Activated CD4-positive, alpha-beta memory T cell treated with anti-CD3 and anti-CD28 coated beads for 36 hours (primary cell): ENCODE results near the gene TRIM38. TPM values are rescaled to one million over a fixed set of nuclear protein-coding genes. Genes with fewer than 3 reads are reported as not detected.
"Not testable (repeated sequence)": the region's sequence is repeated elsewhere in the genome, so short reads cannot be mapped to it uniquely, and the experiment has no call there.

Source experiments
- CTCF ChIA-PET: fragments of 350-600 bp; sonication (Branson Sonifier 250); formaldehyde crosslinking; loops from one replicate; lab custom pipeline; 2021; ENCODE audit warnings: antibody characterized with exemption, inconsistent platforms; lab: Charles Lee
- POLR2A ChIA-PET: fragments of 350-600 bp; sonication (Branson Sonifier 250); formaldehyde crosslinking; loops from one replicate; lab custom pipeline; 2021; ENCODE audit warnings: antibody characterized with exemption; lab: Charles Lee
- DNase-seq: peaks from one replicate; pipeline ENCODE4 v3.0.0-alpha.2; 2020
- H3K27ac Mint-ChIP-seq: one replicate; pipeline ENCODE4 v1.8.0; 2021; ENCODE audit warnings: mixed read lengths
- H3K27me3 Mint-ChIP-seq: one replicate; pipeline ENCODE4 v1.8.0; 2021; ENCODE audit warnings: mixed read lengths
- H3K36me3 Mint-ChIP-seq: one replicate; pipeline ENCODE4 v1.8.0; 2021; ENCODE audit warnings: mixed read lengths
- H3K4me1 Mint-ChIP-seq: one replicate; pipeline ENCODE4 v1.8.0; 2021; ENCODE audit warnings: low read depth, mixed read lengths
- H3K4me3 Mint-ChIP-seq: one replicate; pipeline ENCODE4 v1.8.0; 2021; ENCODE audit warnings: mild to moderate bottlenecking, mixed read lengths
- H3K9me3 Mint-ChIP-seq: one replicate; pipeline ENCODE4 v1.8.0; 2021; ENCODE audit warnings: mixed read lengths
- intact Hi-C: fragments of 100-400 bp; cut with micrococcal nuclease; formaldehyde crosslinking; loops from one replicate; pipeline ENCODE4 v1.15.1; 2023
- total RNA-seq, 2 experiments: library from RNA; stranded (reverse); gene quantifications; one replicate each; pipeline ENCODE4 v1.2.3, GENCODE V29; 2021

The TRIM38 gene
- total RNA-seq, 2 experiments from 2014 or later: 29.5 to 30.8 TPM

GRCh38 chr6:25944688-25945574, 17.7 kb upstream of the TRIM38 start:
- POLR2A ChIA-PET: interaction anchor here (1.0 kb wide), 1 partner anchor 16 kb away, joined by 3 read pairs; no protein-coding TSS in a partner anchor
- Mint-ChIP-seq H3K27me3 (peaks cover 2% of the 10 kb centered on the region), H3K27ac (no peak overlapping the region), H3K4me3 (no peak overlapping the region), H3K9me3 (peaks cover 11% of the 10 kb centered on the region), H3K36me3 (peaks cover 7% of the 10 kb centered on the region), H3K4me1 (peaks cover 25% of the 10 kb centered on the region)
- peak; percentile 38 for DNase-seq
- CTCF ChIA-PET: interaction anchor here (0.6 to 3.6 kb wide), 7 partner anchors 17 to 679 kb away, joined by 3 to 34 read pairs (median 5); partner anchors contain the start of gene TRIM38
- intact Hi-C loops: loop anchor here (1.0 to 5.0 kb wide), 4 partner anchors 17 to 33 kb away; partner anchors contain the start of gene TRIM38

DNA sequence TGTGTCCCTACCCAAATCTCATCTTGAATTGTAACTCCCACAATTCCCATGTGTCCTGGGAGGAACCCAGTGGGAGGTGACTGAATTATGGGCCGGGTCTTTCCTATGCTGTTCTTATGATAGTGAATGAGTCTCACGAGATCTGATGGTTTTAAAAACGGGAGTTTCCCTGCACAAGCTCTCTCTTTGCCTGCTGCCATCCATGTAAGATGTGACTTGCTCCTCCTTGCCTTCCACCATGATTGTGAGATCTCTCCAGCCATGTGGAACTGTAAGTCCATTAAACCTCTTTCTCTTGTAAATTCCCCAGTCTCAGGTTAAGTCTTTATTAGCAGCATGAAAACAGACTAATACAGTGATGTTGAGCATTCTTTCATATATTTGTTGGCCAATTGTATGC, 16.9 kb upstream of the TRIM38 start:
- not testable (repeated sequence) for H3K36me3 Mint-ChIP-seq, H3K27me3 Mint-ChIP-seq, H3K27ac Mint-ChIP-seq, H3K4me3 Mint-ChIP-seq, DNase-seq
- ChIA-PET CTCF (interaction anchor here (1.8 kb wide), 1 partner anchor 16 kb away, joined by 5 read pairs; the partner anchor contains the start of gene TRIM38), POLR2A (interaction anchor here (1.0 kb wide), 1 partner anchor 15 kb away, joined by 3 read pairs; no protein-coding TSS in a partner anchor)
- intact Hi-C loops: loop anchor here (1.0 to 5.0 kb wide), 4 partner anchors 17 to 33 kb away; partner anchors contain the start of gene TRIM38
- Mint-ChIP-seq H3K4me1 (peaks cover 25% of the 10 kb centered on the region), H3K9me3 (peaks cover 11% of the 10 kb centered on the region)

GRCh38 chr6:25946631-25947030, 16.0 kb upstream of the TRIM38 start:
- Mint-ChIP-seq H3K9me3 (peaks cover 11% of the 10 kb centered on the region), H3K27ac (peak overlapping the region; percentile 6), H3K36me3 (peaks cover 7% of the 10 kb centered on the region), H3K4me1 (peaks cover 25% of the 10 kb centered on the region), H3K27me3 (peaks cover 2% of the 10 kb centered on the region), H3K4me3 (no peak overlapping the region)
- intact Hi-C loops: loop anchor here (5.0 kb wide), 1 partner anchor 34 kb away; no protein-coding TSS in a partner anchor
- CTCF ChIA-PET: interaction anchor here (0.6 to 0.9 kb wide), 4 partner anchors 14 to 159 kb away, joined by 3 to 4 read pairs (median 4); no protein-coding TSS in a partner anchor
- no peak for DNase-seq
- POLR2A ChIA-PET: no interaction called here

- H3K27me3 Mint-ChIP-seq, H3K36me3 Mint-ChIP-seq, H3K4me3 Mint-ChIP-seq, H3K27ac Mint-ChIP-seq, POLR2A ChIA-PET, DNase-seq: not testable (repeated sequence)
- intact Hi-C loops: loop anchor here (5.0 kb wide), 1 partner anchor 35 kb away; no protein-coding TSS in a partner anchor
- Mint-ChIP-seq H3K9me3 (peaks cover 11% of the 10 kb centered on the region), H3K4me1 (peaks cover 25% of the 10 kb centered on the region)
- CTCF ChIA-PET: interaction anchor here (0.7 kb wide), 1 partner anchor 45 kb away, joined by 4 read pairs; no protein-coding TSS in a partner anchor
Observed at GRCh38 chr6:25947492-25947891, 15.1 kb upstream of the TRIM38 start.

DNA sequence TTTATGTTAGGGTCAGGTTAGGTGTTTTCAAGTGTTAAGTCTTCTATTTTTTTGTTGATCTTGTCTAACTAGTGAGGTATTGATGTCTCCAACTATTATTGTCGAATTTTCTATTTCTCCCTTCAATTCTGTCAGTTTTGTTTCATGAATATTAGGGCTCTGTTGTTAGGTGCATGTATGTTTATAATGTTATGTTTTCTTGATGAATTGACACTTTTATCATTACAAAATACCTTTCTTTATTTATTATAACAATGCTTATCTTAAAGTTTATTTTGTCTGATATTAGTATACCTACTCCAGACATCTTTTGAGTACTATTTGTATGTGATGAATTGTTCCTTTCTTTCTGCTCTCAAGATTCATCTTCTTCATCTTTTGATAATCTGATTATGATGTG, 12.9 kb upstream of the TRIM38 start:
- Mint-ChIP-seq H3K4me1 (peaks cover 21% of the 10 kb centered on the region), H3K4me3 (no peak overlapping the region), H3K27ac (no peak overlapping the region), H3K27me3 (peaks cover 2% of the 10 kb centered on the region), H3K36me3 (peaks cover 7% of the 10 kb centered on the region), H3K9me3 (peaks cover 11% of the 10 kb centered on the region)
- CTCF ChIA-PET: interaction anchor here (1.1 kb wide), 1 partner anchor 29 kb away, joined by 3 read pairs; no protein-coding TSS in a partner anchor
- POLR2A ChIA-PET: no interaction called here
- no peak for DNase-seq
- intact Hi-C loops: loop anchor here (5.0 kb wide), 1 partner anchor 37 kb away; no protein-coding TSS in a partner anchor

- ChIA-PET POLR2A (no interaction called here), CTCF (interaction anchor here (1.1 kb wide), 1 partner anchor 30 kb away, joined by 3 read pairs; no protein-coding TSS in a partner anchor)
- peaks cover 7% of the 10 kb centered on the region for H3K36me3 Mint-ChIP-seq
- no peak for DNase-seq
- peaks cover 8% of the 10 kb centered on the region for H3K9me3 Mint-ChIP-seq
- H3K4me3 Mint-ChIP-seq: no peak overlapping the region
- no peak overlapping the region for H3K27ac Mint-ChIP-seq
- H3K4me1 Mint-ChIP-seq: peaks cover 15% of the 10 kb centered on the region
- H3K27me3 Mint-ChIP-seq: peaks cover 2% of the 10 kb centered on the region
- intact Hi-C loops: no loop called here
Observed at GRCh38 chr6:25950297-25950696, 12.3 kb upstream of the TRIM38 start.

GRCh38 chr6:25951296-25952032, 11.1 kb upstream of the TRIM38 start:
- Mint-ChIP-seq H3K27ac (no peak overlapping the region), H3K4me1 (peaks cover 5% of the 10 kb centered on the region), H3K9me3 (no peaks in the 10 kb centered on the region), H3K36me3 (no peaks in the 10 kb centered on the region), H3K27me3 (no peaks in the 10 kb centered on the region), H3K4me3 (no peak overlapping the region)
- DNase-seq: no peak
- intact Hi-C loops: no loop called here
- POLR2A ChIA-PET: no interaction called here
- CTCF ChIA-PET: no interaction called here

- POLR2A ChIA-PET: no interaction called here
- Mint-ChIP-seq H3K4me3 (no peak overlapping the region), H3K4me1 (no peaks in the 10 kb centered on the region), H3K27ac (no peak overlapping the region), H3K27me3 (no peaks in the 10 kb centered on the region), H3K36me3 (no peaks in the 10 kb centered on the region), H3K9me3 (peaks cover 4% of the 10 kb centered on the region)
- CTCF ChIA-PET: no interaction called here
- intact Hi-C loops: no loop called here
- no peak for DNase-seq
Observed at GRCh38 chr6:25952535-25952934, 10.1 kb upstream of the TRIM38 start.

DNA sequence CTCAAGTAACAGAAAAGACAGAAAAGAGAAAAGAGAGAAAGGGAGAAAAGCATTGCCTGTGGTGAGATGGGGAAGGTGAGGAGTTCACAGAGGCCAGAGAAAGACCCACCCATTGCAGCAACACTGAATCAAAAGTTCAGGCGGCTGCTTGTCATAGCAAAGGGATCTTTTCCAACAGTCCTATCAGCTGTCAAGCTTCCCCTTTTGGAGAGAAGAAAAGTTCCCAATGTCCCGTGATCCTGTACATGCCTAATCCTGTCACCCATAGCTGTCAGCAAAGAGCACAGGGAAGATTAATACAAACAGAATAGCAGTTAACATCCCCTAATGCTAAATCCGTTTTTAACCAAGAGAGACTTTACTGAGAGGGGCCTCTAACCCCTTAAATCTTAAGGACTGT, 8.9 kb upstream of the TRIM38 start:
- ChIA-PET CTCF (no interaction called here), POLR2A (no interaction called here)
- Mint-ChIP-seq H3K36me3 (peaks cover 7% of the 10 kb centered on the region), H3K27me3 (no peaks in the 10 kb centered on the region), H3K4me1 (peaks cover 9% of the 10 kb centered on the region), H3K27ac (no peak overlapping the region), H3K9me3 (peaks cover 12% of the 10 kb centered on the region), H3K4me3 (no peak overlapping the region)
- intact Hi-C loops: no loop called here
- DNase-seq: no peak

DNA sequence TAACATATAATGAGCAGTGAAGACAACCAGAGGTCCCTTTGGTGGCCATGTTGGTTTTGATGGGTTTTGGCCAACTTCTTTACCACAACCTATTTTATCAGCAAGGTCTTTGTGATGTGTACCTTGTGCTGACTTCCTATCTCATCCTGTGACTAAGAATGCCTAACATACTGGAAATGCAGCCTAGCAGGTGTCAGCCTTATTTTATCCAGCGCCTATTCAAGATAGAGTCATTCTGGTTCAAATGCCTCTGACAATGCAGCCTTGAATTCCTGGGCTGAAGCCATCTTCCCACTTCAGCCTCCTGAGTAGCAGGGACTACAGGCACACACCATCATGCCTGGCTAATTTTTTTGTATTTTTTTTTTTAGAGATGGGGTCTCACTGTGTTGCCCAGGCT, 7.8 kb upstream of the TRIM38 start:
- peaks cover 22% of the 10 kb centered on the region for H3K9me3 Mint-ChIP-seq
- intact Hi-C loops: no loop called here
- no peaks in the 10 kb centered on the region for H3K27me3 Mint-ChIP-seq
- ChIA-PET POLR2A (no interaction called here), CTCF (interaction anchor here (1.1 kb wide), 1 partner anchor 34 kb away, joined by 5 read pairs; no protein-coding TSS in a partner anchor)
- peaks cover 19% of the 10 kb centered on the region for H3K4me1 Mint-ChIP-seq
- no peak overlapping the region for H3K4me3 Mint-ChIP-seq
- no peak overlapping the region for H3K27ac Mint-ChIP-seq
- peaks cover 18% of the 10 kb centered on the region for H3K36me3 Mint-ChIP-seq
- DNase-seq: no peak

- Mint-ChIP-seq H3K9me3 (peaks cover 36% of the 10 kb centered on the region), H3K4me3 (no peak overlapping the region), H3K27me3 (no peaks in the 10 kb centered on the region), H3K27ac (no peak overlapping the region), H3K36me3 (peaks cover 29% of the 10 kb centered on the region), H3K4me1 (peaks cover 34% of the 10 kb centered on the region)
- intact Hi-C loops: no loop called here
- ChIA-PET POLR2A (no interaction called here), CTCF (no interaction called here)
- DNase-seq: no peak
Observed at GRCh38 chr6:25956226-25956625, 6.4 kb upstream of the TRIM38 start.
